Lower leg skin (tissue), 4 donors: ENCODE measurements around the gene NELFB. TPM values are rescaled to one million over a fixed set of nuclear protein-coding genes. Genes with fewer than 3 reads are reported as not detected.

Experiments used
- DNase-seq, 2 donors: peaks; one replicate each; pipeline ENCODE4 v3.0.0-alpha.2; 2019; ENCODE audit warnings: low spot score in 2 of 2
- H3K4me3 ChIP-seq: fragments of 200-600 bp; sonication (generic); 2 replicates; pipeline ENCODE4 v1.5.1; 2017; ENCODE audit warnings: mild to moderate bottlenecking, low read depth; ENCODE audit not compliant: poor library complexity, severe bottlenecking
- CTCF ChIP-seq, 3 donors: fragments of 450-650 bp; IDR thresholded peaks; one replicate each; pipeline ENCODE4 v1.5.1; 2016; ENCODE audit warnings: antibody characterized with exemption in 3 of 3, mild to moderate bottlenecking in 3 of 3, moderate library complexity in 2 of 3
- POLR2A ChIP-seq, 2 donors: fragments of 450-650 bp; IDR thresholded peaks; one replicate each; pipeline ENCODE4 v1.6.1; 2016 to 2017; ENCODE audit warnings: antibody characterized with exemption in 2 of 2, mild to moderate bottlenecking in 1 of 2, moderate library complexity in 1 of 2
- WGBS, 2 donors: methylation state at CpG; one replicate each; pipeline ENCODE4 v1.1.5; 2018; 5-methylcytosine and 5-hydroxymethylcytosine counted together
- intact Hi-C: fragments of 100-400 bp; cut with DNase I; formaldehyde crosslinking; loops from one replicate; pipeline ENCODE4 v1.15.0; 2023; ENCODE audit warnings: low total_unique reads
- total RNA-seq, 4 donors: library from RNA; depleted of rRNA; stranded (reverse); fragments of >200 nt; gene quantifications; one replicate each; pipeline ENCODE4 v1.1.0, GENCODE V29; 2016

Gene NELFB
- total RNA-seq, 4 donors from 2014 or later: 40.7 to 52.7 (median 49.9) TPM

DNA sequence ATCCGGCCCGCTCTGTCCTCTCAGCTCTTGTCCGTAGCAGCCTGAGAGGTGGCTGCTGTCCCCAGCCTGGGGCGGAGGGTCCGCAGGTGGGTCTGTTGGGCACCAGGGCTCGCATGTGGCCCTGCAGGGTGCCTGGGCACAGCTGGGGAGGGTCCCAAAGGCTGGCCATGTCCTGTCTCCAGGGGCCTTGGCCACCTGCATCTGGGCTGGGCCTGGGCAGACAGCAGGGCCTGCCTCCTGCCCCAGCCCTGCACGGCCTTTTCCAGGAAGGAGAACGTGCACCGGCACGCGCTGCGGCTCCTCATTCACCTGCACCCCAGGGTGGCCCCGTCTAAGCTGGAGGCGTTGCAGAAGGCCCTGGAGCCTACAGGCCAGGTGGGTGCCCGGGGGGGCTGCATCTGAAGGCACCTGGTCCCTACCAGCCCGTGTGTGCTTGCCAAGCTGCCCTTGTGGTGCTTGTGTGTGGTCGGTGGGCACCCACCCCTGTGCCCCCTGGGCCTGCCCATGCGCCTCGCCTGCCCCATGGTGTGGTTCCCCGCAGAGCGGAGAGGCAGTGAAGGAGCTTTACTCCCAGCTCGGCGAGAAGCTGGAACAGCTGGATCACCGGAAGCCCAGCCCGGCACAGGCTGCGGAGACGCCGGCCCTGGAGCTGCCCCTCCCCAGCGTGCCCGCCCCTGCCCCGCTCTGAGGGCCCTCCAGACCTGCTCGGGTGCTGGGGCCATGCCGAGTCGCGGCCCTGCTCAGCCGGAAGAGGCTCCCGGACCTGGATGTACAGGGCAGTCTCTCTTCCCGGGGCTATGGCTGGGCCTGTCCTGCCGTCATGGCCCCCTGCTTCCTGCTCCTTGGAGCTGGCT lies 17.3 kb downstream of the NELFB start:
- WGBS, 2 donors: 75 to 79% methylated on average over 18 to 24 of the region's 39 CpGs
- intact Hi-C loops: no loop called here
- TF ChIP-seq CTCF (IDR thresholded peaks at IDR 0.05): no peak
- TF ChIP-seq POLR2A (IDR thresholded peaks at IDR 0.05): no peak
- no peak overlapping the region for H3K4me3 ChIP-seq
- no peak for DNase-seq

DNA sequence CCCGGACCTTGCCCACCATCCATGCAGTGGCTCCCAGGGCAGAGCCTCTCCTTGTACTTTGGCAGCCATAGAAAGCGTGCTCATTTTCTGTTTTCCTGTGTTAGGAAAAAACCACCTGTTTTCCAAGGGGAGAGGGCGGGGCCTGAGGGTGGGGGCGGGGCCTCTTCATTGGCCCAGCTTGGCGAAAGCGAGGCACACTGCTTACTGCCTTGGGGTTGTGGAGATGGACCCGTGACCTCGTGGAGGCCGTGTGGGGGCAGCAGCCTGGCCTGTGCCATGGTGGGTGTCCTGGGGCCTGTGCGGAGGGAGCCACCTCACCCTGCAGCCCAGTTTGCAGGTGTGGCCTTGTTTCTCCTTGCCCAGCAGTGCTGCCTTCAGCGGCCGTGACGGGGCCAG lies 18.0 kb downstream of the NELFB start:
- DNase-seq: no peak
- H3K4me3 ChIP-seq: no peak overlapping the region
- 69 to 88% methylated on average over 13 of the region's 13 CpGs for WGBS, 2 donors
- intact Hi-C loops: no loop called here
- TF ChIP-seq CTCF (IDR thresholded peaks at IDR 0.05) (no peak), POLR2A (IDR thresholded peaks at IDR 0.05) (no peak)

GRCh38 chr9:137273611-137274320 lies 18.6 kb downstream of the NELFB start:
- H3K4me3 ChIP-seq: no peak overlapping the region
- intact Hi-C loops: no loop called here
- no peak for TF ChIP-seq POLR2A (IDR thresholded peaks at IDR 0.05)
- TF ChIP-seq CTCF (IDR thresholded peaks at IDR 0.05): no peak
- 45 to 77% methylated on average over 9 of the region's 15 CpGs for WGBS, 2 donors
- no peak for DNase-seq

DNA sequence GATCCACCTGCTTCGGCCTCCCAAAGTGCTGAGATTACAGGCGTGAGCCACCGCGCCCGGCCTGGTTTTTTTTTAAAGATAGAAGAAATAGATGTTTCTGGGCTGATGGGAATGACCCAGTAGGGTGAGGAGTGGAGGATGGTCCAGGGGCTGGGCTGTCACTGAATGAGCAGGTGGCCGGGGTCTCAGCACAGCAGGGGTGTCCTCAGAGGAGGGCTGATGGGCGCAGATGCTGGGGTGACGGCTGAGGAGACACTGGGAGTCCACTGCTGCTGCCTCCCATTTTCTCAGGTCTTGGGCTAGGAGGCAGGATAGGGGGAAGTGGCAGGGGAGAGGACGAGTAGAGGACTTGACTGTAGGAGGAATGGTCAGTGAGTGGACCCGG lies 20.1 kb downstream of the NELFB start:
- intact Hi-C loops: no loop called here
- TF ChIP-seq POLR2A (IDR thresholded peaks at IDR 0.05) (no peak), CTCF (IDR thresholded peaks at IDR 0.05) (no peak)
- WGBS, 2 donors: 76 to 83% methylated on average over 10 of the region's 10 CpGs
- DNase-seq: no peak
- no peak overlapping the region for H3K4me3 ChIP-seq

GRCh38 chr9:137275588-137276472 lies 20.7 kb downstream of the NELFB start:
- no peak for DNase-seq
- no peak overlapping the region for H3K4me3 ChIP-seq
- 68 to 69% methylated on average over 23 of the region's 24 CpGs for WGBS, 2 donors
- TF ChIP-seq CTCF (IDR thresholded peaks at IDR 0.05) (no peak), POLR2A (IDR thresholded peaks at IDR 0.05) (no peak)
- intact Hi-C loops: no loop called here
